Neural progenitor cell (in vitro differentiated cells): Measurements from ENCODE around the gene HOXD11. TPM values are rescaled to one million over a fixed set of nuclear protein-coding genes. Genes with fewer than 3 reads are reported as not detected.

Experiments
- DNase-seq: peaks from one replicate; pipeline ENCODE4 v3.0.0-alpha.2; 2016; ENCODE audit warnings: low spot score
- H2AFZ ChIP-seq: fragments of 200-600 bp; sonication (generic); replicated peaks from 2 replicates; pipeline ENCODE4 v1.6.1; 2016; ENCODE audit warnings: antibody characterized with exemption
- H3F3A ChIP-seq: fragments of 200-600 bp; sonication (generic); 2 replicates; pipeline ENCODE4 v1.6.1; 2016; ENCODE audit warnings: antibody characterized with exemption, low read depth
- H3K27ac ChIP-seq: fragments of 200-600 bp; sonication (generic); 2 replicates; pipeline ENCODE4 v1.5.1; 2016; ENCODE audit warnings: mild to moderate bottlenecking
- H3K27me3 ChIP-seq: fragments of 200-600 bp; sonication (generic); 2 replicates; pipeline ENCODE4 v1.6.1; 2016; ENCODE audit warnings: mild to moderate bottlenecking, moderate library complexity
- H3K36me3 ChIP-seq: fragments of 200-600 bp; sonication (generic); 2 replicates; pipeline ENCODE4 v1.5.1; 2016
- H3K4me1 ChIP-seq: fragments of 200-600 bp; sonication (generic); 2 replicates; pipeline ENCODE4 v1.6.1; 2016; ENCODE audit warnings: mixed run types
- H3K4me2 ChIP-seq: fragments of 200-600 bp; sonication (generic); 2 replicates; pipeline ENCODE4 v1.6.1; 2016
- H3K4me3 ChIP-seq: fragments of 200-600 bp; sonication (generic); 2 replicates; pipeline ENCODE4 v1.5.1; 2016
- H3K79me2 ChIP-seq: fragments of 200-600 bp; sonication (generic); 2 replicates; pipeline ENCODE4 v1.6.1; 2016; ENCODE audit warnings: low read depth
- H3K9ac ChIP-seq: fragments of 200-600 bp; sonication (generic); 2 replicates; pipeline ENCODE4 v1.6.1; 2016
- H3K9me3 ChIP-seq: fragments of 200-600 bp; sonication (generic); 2 replicates; pipeline ENCODE4 v1.5.1; 2016; ENCODE audit warnings: low read depth
- H4K20me1 ChIP-seq: fragments of 200-600 bp; sonication (generic); 2 replicates; pipeline ENCODE4 v1.6.1; 2016; ENCODE audit warnings: low read depth
- H3K27ac Mint-ChIP-seq: 3 replicates; pipeline ENCODE4 v1.8.0; 2021; ENCODE audit warnings: mixed read lengths
- H3K27me3 Mint-ChIP-seq: 2 replicates; pipeline ENCODE4 v1.8.0; 2022; ENCODE audit warnings: low read depth, mild to moderate bottlenecking, inconsistent platforms, moderate library complexity, mixed read lengths; ENCODE audit not compliant: insufficient read depth
- H3K36me3 Mint-ChIP-seq: 3 replicates; pipeline ENCODE4 v1.8.0; 2021; ENCODE audit warnings: mixed read lengths
- H3K4me1 Mint-ChIP-seq: 3 replicates; pipeline ENCODE4 v1.8.0; 2021; ENCODE audit warnings: mixed read lengths
- H3K4me3 Mint-ChIP-seq: 3 replicates; pipeline ENCODE4 v1.8.0; 2021; ENCODE audit warnings: mild to moderate bottlenecking, moderate library complexity, mixed read lengths
- H3K9me3 Mint-ChIP-seq: 3 replicates; pipeline ENCODE4 v1.8.0; 2020; ENCODE audit warnings: mixed read lengths
- CTCF ChIP-seq: fragments of 200-600 bp; sonication (generic); IDR thresholded peaks from 2 replicates; pipeline ENCODE4 v1.5.1; 2017; ENCODE audit warnings: antibody characterized with exemption, mild to moderate bottlenecking
- EZH2 ChIP-seq: fragments of 200-600 bp; sonication (generic); IDR thresholded peaks from 2 replicates; pipeline ENCODE4 v1.6.1; 2017; ENCODE audit warnings: antibody characterized with exemption, mild to moderate bottlenecking, moderate library complexity
- EZH2phosphoT487 ChIP-seq: fragments of 200-600 bp; sonication (generic); IDR thresholded peaks from 2 replicates; pipeline ENCODE4 v1.6.1; 2017; ENCODE audit warnings: antibody characterized with exemption
- total RNA-seq: library from RNA; depleted of rRNA; stranded (reverse); fragments of >200 nt; gene quantifications from 2 replicates; pipeline ENCODE4 v1.2.3, GENCODE V29; 2015; ENCODE audit warnings: low replicate concordance

The HOXD11 gene
- total RNA-seq, 1 donor from 2014 or later: not detected

- no peak overlapping the region for H3K27ac Mint-ChIP-seq
- no peak overlapping the region for H3K4me3 Mint-ChIP-seq
These were observed 31.6 kb upstream of the HOXD11 start for GRCh38 chr2:176075481-176075880.

GRCh38 chr2:176076063-176076462 lies 31.0 kb upstream of the HOXD11 start:
- no peak overlapping the region for H3K4me3 Mint-ChIP-seq
- H3K4me3 ChIP-seq: no peak overlapping the region
- no peaks in the 10 kb centered on the region for H3K36me3 Mint-ChIP-seq
- no peak for DNase-seq
- peaks cover 82% of the 10 kb centered on the region for H3K27me3 Mint-ChIP-seq
- H2AFZ ChIP-seq: no peak overlapping the region
- H3K27ac Mint-ChIP-seq: no peak overlapping the region
- H3K79me2 ChIP-seq: no peaks in the 10 kb centered on the region
- H3K9me3 ChIP-seq: no peaks in the 10 kb centered on the region
- H3F3A ChIP-seq: peaks cover 17% of the 10 kb centered on the region
- H3K9me3 Mint-ChIP-seq: no peaks in the 10 kb centered on the region
- H3K27me3 ChIP-seq: peaks cover 100% of the 10 kb centered on the region
- H3K9ac ChIP-seq: no peak overlapping the region
- no peak overlapping the region for H3K4me2 ChIP-seq
- H3K27ac ChIP-seq: no peak overlapping the region
- no peaks in the 10 kb centered on the region for H3K4me1 ChIP-seq
- TF ChIP-seq EZH2phosphoT487 (no peak), CTCF (no peak), EZH2 (peak; percentile 14)
- no peaks in the 10 kb centered on the region for H3K36me3 ChIP-seq
- H4K20me1 ChIP-seq: peaks cover 64% of the 10 kb centered on the region
- peaks cover 8% of the 10 kb centered on the region for H3K4me1 Mint-ChIP-seq

More at GRCh38 chr2:176075481-176075880, 31.6 kb upstream of the HOXD11 start:
- peaks cover 83% of the 10 kb centered on the region for H3K27me3 Mint-ChIP-seq
- Histone ChIP-seq H3K4me3 (no peak overlapping the region), H3K4me1 (no peaks in the 10 kb centered on the region), H3F3A (peaks cover 17% of the 10 kb centered on the region), H2AFZ (no peak overlapping the region), H3K36me3 (no peaks in the 10 kb centered on the region), H3K27me3 (peaks cover 100% of the 10 kb centered on the region), H3K79me2 (no peaks in the 10 kb centered on the region), H3K9me3 (no peaks in the 10 kb centered on the region), H3K9ac (no peak overlapping the region), H3K27ac (no peak overlapping the region), H3K4me2 (no peak overlapping the region), H4K20me1 (peaks cover 65% of the 10 kb centered on the region)
- TF ChIP-seq CTCF (no peak), EZH2 (peak; percentile 78)
- peak; percentile 73 for DNase-seq
- peaks cover under 1% of the 10 kb centered on the region for H3K9me3 Mint-ChIP-seq
- no peaks in the 10 kb centered on the region for H3K36me3 Mint-ChIP-seq
- H3K4me1 Mint-ChIP-seq: peaks cover 6% of the 10 kb centered on the region

- Histone ChIP-seq H3K9me3 (no peaks in the 10 kb centered on the region), H3K9ac (no peak overlapping the region), H4K20me1 (peaks cover 70% of the 10 kb centered on the region), H3K36me3 (no peaks in the 10 kb centered on the region), H3K4me1 (no peaks in the 10 kb centered on the region), H3F3A (peaks cover 17% of the 10 kb centered on the region), H3K27me3 (peaks cover 100% of the 10 kb centered on the region), H3K4me3 (no peak overlapping the region), H3K4me2 (no peak overlapping the region), H3K79me2 (no peaks in the 10 kb centered on the region), H3K27ac (no peak overlapping the region), H2AFZ (no peak overlapping the region)
- no peak overlapping the region for H3K4me3 Mint-ChIP-seq
- peaks cover 11% of the 10 kb centered on the region for H3K4me1 Mint-ChIP-seq
- H3K27me3 Mint-ChIP-seq: peaks cover 84% of the 10 kb centered on the region
- H3K27ac Mint-ChIP-seq: no peak overlapping the region
- TF ChIP-seq CTCF: no peak
- no peak for TF ChIP-seq EZH2
- TF ChIP-seq EZH2phosphoT487: no peak
- DNase-seq: no peak
- no peaks in the 10 kb centered on the region for H3K9me3 Mint-ChIP-seq
- no peaks in the 10 kb centered on the region for H3K36me3 Mint-ChIP-seq
These were observed 30.3 kb upstream of the HOXD11 start for GRCh38 chr2:176076796-176077195.
